Stimulated activated CD4-positive, alpha-beta T cell treated with anti-CD3 and anti-CD28 coated beads, Interleukin-2, amount 100 ng/mL, for 24 hours (primary cell): Measurements from ENCODE around the gene CPM.
"Not testable (repeated sequence)": the region's sequence is repeated elsewhere in the genome, so short reads cannot be mapped to it uniquely, and the experiment has no call there.

Experiments used
- DNase-seq, 2 donors: peaks; one replicate each; pipeline ENCODE4 v3.0.0-alpha.2; 2020

Gene CPM

GRCh38 chr12:68804657-68805591, 128.0 kb downstream of the CPM start:
- DNase-seq, result no peak

- DNase-seq, result no peak
These were observed 128.9 kb downstream of the CPM start for GRCh38 chr12:68803948-68804656.

GRCh38 chr12:68802911-68803651, 129.9 kb downstream of the CPM start:
- DNase-seq, result not testable (repeated sequence)

GRCh38 chr12:68802372-68802745, 130.6 kb downstream of the CPM start:
- DNase-seq, result not testable (repeated sequence)
